ENCODE measurements around the gene DPT.

Gene DPT

DNA sequence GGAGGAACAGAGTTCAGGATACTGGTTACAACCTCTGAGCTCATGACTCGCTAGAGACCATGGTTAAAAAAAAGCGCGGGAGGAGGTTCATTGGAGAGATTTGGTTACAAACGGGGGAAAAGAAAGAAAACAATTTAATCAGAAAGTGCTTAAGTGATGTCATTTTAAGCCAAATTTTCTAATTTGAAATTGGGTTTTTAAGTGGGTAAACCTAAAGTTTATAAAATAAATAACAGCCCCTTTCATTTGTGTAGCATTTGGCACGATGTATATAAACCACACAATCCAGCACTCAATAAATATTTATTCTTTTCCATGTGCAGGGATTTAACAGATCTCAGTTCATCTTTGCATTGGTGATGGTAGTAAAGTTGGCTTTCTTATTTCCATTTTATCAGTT lies 7.0 kb upstream of the DPT start:
- DNase-seq (ENCODE audit: low read depth, low spot score) = no peak

DNA sequence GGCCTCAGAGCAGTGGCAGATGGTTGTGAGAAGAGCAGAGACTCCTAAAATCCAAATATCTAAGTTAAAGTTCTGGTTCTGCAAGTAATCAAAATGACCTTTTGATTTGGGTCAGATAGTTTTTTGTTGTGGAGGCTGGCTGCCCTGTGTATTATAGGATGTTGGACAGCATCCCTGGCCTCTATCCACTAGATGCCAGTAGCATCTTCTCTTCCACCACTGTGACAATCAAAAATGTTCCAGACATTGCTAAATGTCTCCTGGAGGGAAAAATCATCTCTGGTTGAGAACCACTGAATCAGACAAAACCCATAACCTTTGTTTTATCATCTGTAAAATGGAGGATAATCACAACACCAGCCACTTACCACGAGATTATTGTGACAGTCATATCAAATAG lies 5.9 kb upstream of the DPT start:
- DNase-seq (ENCODE audit: low read depth, low spot score) = no peak

- no peak for DNase-seq (ENCODE audit: low read depth, low spot score)
Measured at GRCh38 chr1:168734271-168734670, 5.3 kb upstream of the DPT start.

DNA sequence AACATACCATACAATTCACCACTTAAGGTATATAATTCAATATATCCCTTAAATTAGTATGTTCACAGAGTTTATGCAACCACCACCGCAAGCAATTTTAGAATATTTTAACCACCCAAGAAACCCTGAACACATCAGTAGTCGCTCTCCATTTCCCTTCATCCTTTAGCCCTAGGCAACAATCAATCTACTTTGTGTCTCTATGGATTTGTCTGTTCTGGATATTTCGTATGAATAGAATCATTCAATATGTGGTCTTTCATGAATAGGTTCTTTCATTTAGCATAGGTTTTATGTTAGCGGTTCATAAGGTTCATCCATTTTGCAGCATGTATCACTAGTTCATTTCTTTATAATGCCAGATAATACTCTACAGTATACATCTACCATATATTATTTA lies 4.2 kb upstream of the DPT start:
- no peak for DNase-seq (ENCODE audit: low read depth, low spot score)

- no peak for DNase-seq (ENCODE audit: low read depth, low spot score)
Measured at GRCh38 chr1:168732736-168733135, 3.7 kb upstream of the DPT start.

DNA sequence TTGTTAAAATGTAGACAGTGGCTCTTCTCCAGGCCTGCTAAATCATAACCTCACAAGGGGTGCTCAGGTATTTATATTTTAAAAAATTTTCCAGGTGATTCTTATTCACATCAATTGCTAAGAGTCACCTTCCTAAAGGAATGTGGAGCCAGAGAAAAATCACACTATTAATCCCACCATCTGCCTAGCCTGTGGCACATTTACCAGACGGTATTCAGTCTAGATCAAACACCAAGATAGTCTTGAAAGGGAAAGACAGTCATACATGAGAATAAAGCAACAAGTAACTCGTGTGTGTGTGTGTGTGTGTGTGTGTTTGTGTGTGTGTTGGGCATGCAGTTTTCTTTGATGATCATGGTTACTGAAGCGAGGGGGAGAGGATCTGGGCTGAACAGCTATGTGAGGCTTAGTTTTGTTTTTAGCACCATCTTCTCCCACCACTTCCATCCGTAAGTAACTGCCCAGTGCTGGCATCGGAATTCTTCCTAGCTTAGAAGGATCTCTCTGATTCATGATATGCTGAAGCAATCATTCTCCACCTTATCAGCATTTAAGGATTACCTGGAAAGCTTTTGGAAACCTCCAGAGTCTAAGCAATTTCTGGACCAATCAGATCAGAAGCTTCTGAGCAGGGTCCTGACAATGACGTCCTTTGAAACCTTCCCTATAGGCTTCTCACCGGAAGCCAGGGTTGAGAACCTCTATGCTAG lies 2.4 kb upstream of the DPT start:
- no peak for DNase-seq (ENCODE audit: low read depth, low spot score)

DNA sequence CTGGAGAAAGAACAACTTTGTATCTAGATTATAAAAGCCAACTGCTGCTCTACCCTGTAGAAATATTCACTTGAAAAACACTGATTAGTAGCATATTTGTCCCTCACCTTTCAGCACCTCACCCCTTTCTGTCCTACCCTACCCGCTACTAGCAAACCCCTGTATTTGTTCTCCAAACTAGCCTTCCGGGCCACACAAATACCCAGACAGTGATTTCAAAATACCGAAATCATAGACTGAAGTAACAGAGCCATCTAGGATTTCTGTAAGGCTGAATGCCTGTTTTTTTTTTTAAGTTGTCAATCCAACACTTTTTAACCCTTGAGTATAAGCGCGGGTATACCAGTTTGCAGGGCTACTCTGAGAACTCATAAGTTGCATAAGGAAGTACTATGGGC lies 398 bp upstream of the DPT start:
- no peak for DNase-seq (ENCODE audit: low read depth, low spot score)

GRCh38 chr1:168726719-168727118 lies 2.3 kb downstream of the DPT start:
- no peak for DNase-seq (ENCODE audit: low read depth, low spot score)

DNA sequence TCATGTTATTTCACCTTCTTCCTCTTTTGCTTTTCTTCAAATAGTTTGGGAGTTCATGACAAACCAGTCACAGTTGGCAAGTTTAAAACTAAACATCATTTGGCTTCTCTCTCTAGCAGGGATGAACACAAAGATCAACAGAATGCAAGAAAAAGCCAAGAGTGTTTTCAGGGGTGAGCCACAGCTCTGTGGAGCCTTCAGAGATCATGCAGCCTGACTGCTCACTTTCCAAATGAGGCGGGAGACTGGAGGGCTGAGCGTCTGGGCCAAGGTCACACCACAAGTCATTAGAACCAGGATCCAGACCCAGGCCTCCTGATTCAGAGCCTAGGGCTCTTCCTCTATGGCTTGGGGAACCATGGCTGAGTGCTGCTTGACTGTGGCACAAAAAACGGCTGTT lies 2.7 kb downstream of the DPT start:
- no peak for DNase-seq (ENCODE audit: low read depth, low spot score)

DNA sequence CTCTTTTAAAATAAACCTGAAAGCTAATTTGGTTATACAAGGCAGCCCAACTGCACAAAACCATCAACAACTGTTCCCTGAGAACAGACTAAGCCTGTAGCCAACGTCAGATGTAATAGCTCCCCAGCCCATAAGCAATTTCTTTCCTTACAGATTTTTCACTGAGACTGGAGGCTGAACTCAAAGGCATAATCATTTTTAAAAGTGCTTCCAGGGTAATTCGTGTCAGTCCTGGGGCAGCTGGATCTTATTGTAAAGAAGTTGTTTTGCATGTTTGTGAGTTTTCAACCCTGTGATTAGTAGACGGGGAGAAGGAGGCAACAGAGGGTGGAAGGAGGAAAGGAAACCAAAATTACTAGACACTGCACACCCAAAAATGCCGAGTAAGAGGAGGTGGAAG lies 3.2 kb downstream of the DPT start:
- DNase-seq (ENCODE audit: low read depth, low spot score) = no peak

- DNase-seq (ENCODE audit: low read depth, low spot score) = no peak
Measured at GRCh38 chr1:168725060-168725459, 3.9 kb downstream of the DPT start.

DNA sequence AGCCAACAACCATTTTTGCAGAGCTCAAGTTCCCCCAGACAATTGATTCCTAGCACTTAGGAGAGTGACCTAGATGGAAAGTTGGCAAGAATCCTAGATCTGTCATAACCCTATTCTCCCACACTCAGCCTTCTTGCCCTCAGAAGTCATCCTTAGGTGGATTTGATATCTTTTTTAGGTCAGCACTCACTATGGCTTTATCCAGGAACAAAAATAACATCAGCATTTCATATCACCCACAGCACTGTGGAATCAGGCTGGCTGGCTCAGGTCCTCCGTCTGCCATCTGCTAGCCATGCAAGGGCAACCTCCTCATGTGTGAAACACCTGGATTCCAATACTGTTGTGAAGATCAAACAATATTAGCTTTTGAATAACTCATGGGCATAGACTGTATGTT lies 6.0 kb downstream of the DPT start:
- no peak for DNase-seq (ENCODE audit: low read depth, low spot score)

DNA sequence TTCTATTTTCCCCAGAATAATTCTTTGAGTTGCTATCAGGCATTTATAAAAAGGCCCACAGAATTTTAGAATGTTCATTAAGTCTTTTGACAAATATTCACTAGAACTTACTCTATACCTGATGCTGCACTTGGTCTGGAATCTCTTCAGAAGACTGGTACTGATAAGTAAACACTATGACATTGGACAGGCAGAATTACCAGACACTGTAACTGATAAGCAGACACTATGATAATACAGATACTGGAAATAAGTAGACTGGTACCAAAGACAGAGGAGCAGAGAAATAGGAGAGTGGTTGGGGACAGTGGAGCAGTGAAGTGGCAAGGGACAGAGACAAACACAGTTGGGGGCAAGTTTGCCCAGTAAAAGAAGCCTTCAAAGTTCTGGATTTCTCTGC lies 8.2 kb downstream of the DPT start:
- no peak for DNase-seq (ENCODE audit: low read depth, low spot score)

DNA sequence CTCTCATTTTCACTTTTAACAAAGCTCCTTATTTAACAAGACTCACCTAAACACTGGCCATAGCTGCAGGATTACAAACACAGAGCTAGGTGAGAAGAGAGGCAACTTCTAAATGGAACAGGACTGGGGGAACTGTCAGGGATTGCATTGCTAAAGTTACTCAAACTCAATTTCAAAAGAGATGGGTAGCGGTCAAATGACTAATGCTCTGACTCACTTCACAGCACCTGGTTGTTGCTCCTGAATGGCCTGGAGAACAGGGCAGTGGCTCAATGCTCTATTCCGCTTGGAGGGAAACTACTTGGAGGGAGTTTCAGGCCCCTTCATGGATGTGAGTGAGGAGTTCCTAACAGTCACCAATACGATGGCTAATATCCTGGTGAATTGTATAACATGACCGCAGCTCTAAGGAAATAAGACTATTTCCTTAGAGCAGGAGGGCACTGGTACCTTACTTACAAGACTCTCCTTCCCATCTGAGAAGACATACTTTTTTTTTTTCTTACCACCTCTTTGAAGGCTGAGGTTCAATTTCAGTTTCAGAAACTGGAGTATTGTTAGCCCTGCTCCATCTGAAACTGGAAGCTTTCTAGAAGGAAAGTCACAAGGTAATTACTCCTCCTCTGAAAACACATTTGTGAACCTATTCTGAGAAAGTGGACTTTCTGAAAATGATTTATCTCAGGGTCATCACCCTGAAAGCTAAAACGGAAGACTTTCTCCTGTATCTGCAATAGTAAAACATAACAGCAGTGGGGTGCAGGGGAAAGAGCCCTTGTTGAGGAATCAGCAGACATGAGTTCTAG lies 9.5 kb downstream of the DPT start:
- no peak for DNase-seq (ENCODE audit: low read depth, low spot score)

GRCh38 chr1:168717906-168718891 lies 10.8 kb downstream of the DPT start:
- DNase-seq (ENCODE audit: low read depth, low spot score) = peak; percentile 39

GRCh38 chr1:168714012-168714411 lies 15.0 kb downstream of the DPT start:
- no peak for DNase-seq (ENCODE audit: low read depth, low spot score)

DNA sequence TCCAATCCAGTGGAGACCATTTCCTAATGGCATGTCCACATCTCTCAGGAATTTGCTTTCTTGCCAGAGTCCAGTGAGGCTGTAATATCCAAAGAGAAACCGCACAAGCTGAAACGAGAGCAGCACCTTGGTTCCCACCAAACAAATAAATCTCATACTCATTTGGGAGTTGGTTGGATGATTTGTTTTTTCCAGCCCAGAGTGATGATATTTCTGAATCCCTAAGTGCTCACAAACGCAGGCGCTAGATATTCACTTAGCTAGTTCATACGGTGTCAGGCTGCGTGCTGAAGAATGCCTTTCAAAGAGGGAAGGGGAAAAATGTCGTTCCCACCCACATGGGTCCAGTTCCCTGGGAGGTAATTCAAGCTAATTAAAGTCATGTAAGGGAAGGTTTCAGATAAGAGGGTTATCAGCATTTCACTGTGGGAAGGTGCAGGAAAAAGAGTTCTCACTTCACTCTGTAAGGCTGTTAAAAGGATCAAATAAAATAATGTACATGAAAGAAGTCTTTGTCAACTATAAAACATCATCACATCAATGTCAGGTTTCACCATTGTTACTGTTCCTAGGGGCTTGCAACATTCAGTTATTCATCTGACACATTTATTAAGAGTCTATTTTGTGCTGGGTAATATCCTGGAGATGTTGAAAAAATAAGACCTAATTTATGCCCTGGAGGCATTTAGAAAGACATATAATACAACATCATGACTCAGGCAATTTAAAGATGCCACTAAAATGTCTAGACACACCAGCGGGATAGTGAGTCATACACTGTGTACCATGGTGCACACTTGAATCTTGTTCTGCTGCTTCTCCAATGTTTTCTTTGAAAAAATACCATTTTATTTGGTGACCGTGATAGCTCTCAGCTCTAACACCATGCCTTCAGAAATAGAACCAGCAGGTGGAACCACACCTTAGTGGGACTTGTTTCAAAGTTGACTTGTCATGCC lies 19.3 kb downstream of the DPT start:
- peak; percentile 90 for DNase-seq (ENCODE audit: low read depth, low spot score)

DNA sequence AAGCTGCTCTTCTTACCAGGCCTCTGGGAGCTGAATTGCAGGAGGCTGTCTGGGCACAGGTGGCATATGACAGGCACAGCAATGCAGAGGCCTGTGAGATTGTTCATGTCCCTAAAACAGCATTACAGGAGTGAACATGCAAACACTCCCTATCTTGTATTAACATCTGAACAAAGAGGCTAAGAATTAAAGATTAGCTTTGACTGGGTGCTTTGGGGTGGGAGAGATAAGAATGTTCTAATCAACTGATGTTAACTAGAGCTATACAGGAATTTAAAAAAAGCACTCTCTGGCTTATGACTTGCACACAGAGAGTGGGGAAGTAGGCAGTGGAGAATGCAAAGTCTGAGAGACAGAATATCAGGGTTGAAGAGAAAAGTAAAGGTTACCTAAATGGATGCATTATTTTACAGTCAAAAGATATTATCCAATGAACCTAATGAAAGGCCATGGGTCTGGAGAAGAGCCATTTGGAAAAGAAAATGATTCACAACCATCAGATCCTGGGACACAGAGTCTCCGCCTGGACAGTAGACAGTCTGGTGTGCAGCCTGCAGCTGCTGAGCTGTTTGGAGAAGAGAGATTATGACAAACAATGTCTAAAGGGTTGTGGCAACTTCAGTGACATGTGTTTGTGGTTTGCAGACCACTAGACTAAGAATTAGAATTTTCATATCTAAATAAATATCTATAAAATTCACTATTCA lies 20.2 kb downstream of the DPT start:
- DNase-seq (ENCODE audit: low read depth, low spot score) = no peak

- DNase-seq (ENCODE audit: low read depth, low spot score) = peak; percentile 40
Measured at GRCh38 chr1:168706391-168706992, 22.5 kb downstream of the DPT start.
